SK-N-DZ (cell line): ENCODE measurements around the gene GAL3ST1.

Experiments
- DNase-seq: peaks from one replicate; pipeline ENCODE4 v3.0.0-alpha.2; 2015; ENCODE audit warnings: low spot score

The GAL3ST1 gene

GRCh38 chr22:30535182-30535581, 39.3 kb downstream of the GAL3ST1 start:
- DNase-seq: no peak

DNA sequence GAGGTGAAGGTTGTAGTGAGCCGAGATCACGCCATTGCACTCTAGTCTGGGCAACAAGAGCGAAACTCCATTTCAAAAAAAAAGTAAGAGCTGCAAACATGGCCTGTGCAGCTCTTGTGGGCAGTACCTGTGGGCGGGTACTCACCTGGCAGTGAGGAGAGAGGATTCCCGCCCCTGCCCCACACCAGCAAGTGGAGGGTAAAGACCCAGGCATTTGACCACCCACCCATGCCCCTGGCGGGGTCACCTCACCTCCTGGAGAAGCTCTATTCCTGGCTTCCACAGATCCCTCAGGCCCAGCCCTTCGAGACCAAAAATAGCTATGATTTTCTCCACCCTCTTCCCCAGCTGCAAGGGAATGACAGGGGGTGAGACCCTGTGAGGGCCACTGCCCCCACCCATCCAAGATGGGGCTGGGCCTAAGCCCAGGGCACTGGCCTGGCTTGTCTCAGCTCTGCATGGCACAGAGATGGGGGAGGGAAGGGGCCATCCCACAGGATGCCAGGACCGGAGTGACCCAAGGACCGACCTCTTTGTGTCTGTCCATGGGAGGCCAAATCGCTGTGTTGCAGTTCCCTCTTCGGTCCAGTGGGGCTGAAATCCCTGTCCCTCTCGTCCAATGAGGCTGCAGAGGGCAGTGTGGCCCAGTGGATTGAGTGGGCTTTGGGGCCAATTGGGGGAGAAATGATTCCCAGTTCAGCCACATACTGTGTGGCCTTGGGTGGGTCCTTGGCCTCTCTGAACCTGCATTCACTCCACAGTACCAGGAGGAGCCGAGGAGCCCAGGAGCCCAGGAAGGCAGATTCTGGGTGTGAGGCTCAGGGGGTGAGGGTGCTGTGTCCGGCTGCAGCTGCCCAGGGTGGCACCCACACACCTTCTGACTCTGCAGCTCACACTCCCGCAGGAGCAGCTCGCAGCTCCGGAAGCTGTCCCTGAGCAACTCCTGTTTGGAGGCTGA, 42.5 kb downstream of the GAL3ST1 start:
- DNase-seq: no peak

DNA sequence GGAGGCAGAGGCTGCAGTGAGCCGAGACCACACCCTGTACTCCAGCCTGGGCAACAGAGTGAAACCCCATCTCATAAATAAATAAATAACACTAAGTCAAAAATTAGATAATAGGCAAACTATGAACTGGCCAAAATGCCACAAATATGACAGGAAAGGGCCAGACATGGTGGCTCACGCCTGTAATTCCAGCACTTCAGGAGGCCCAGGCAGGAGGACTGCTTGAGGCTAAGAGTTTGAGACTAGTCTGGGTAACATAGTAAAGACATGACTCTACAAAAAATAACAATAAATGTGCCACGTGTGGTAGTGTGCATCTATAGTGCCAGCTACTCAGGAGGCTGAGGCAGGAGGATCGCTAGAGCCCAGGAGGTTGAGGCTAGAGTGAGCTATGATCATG, 47.8 kb downstream of the GAL3ST1 start:
- no peak for DNase-seq

- no peak for DNase-seq
These were observed 50.6 kb downstream of the GAL3ST1 start for GRCh38 chr22:30523646-30524489.

GRCh38 chr22:30521368-30522156, 52.9 kb downstream of the GAL3ST1 start:
- DNase-seq: no peak

GRCh38 chr22:30519842-30520425, 54.5 kb downstream of the GAL3ST1 start:
- DNase-seq: no peak

- no peak for DNase-seq
These were observed 57.7 kb downstream of the GAL3ST1 start for GRCh38 chr22:30516731-30517130.

DNA sequence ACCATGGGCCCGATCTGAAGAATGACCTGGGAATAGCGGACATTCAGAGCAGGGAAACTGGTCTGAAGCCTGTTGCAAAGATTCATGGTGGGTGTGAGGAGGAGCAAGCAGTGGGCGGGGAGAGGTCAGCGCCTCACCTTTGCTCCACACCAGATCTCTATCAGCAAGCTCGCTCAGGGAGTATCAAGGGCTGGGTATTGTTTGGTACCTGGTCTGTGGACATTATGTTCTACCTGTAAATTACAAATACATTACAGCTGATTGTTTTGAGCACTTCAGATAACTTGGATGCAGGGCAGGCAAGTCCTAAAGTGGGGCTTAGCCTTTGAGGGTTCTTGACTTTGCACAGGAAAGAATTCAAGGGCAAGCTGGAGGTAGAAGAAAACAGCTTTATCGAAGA, 58.2 kb downstream of the GAL3ST1 start:
- DNase-seq: no peak

GRCh38 chr22:30514252-30514651, 60.2 kb downstream of the GAL3ST1 start:
- DNase-seq: no peak

DNA sequence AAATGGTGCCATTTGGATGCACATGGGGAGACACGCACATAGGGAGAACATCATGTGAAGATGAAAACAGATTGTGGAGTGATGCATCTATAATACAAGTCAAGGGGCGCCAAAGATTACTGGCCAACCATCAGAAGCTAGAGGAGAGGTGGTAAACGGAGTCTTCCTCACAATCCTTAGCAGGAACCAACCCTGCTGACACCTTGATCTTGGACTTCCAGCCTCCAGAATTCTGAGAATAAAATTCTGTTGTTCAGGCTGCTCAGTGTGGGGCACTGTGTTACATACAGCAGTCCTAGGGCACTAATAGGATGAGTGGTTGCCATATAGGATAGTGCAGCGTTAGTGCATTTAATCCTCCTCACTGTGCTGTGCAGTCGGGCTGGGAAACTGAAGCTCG, 61.0 kb downstream of the GAL3ST1 start:
- no peak for DNase-seq

DNA sequence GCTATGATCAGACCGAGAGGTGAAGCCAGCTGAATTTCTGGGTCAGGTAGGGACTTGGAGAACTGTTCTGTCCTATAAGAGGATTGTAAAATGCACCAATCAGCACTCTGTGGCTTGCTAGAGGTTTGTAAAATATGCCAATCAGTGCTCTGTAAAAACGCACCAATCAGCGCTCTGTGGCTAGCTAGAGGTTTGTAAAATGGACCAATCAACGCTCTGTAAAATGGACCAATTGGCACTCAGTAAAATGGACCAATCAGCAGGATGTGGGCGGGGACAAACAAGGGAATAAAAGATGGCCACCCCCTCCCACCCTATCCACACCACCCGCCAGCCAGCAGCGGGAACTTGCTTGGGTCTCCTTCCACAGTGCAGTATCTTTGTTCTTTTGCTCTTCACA, 62.6 kb downstream of the GAL3ST1 start:
- DNase-seq: no peak

GRCh38 chr22:30511109-30511508, 63.4 kb downstream of the GAL3ST1 start:
- DNase-seq: no peak

- DNase-seq: no peak
These were observed 66.2 kb downstream of the GAL3ST1 start for GRCh38 chr22:30508216-30508615.

DNA sequence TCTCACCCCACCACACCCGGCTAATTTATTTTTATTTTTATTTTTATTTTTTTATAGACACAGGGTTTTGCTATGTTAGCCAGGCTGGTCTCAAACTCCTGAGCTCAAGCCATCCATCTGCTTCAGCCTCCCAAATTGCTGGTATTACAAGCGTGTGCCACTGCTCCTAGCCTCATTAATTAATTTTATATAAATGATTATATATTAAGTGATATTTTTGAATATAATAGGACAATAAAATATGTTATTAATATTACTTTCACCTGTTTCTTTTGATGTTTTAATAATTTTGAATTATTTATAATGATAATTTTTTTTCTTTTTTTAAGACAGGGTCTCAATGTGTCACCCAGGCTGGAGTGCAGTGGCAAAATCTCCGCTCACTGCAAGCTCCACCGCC, 66.8 kb downstream of the GAL3ST1 start:
- no peak for DNase-seq

DNA sequence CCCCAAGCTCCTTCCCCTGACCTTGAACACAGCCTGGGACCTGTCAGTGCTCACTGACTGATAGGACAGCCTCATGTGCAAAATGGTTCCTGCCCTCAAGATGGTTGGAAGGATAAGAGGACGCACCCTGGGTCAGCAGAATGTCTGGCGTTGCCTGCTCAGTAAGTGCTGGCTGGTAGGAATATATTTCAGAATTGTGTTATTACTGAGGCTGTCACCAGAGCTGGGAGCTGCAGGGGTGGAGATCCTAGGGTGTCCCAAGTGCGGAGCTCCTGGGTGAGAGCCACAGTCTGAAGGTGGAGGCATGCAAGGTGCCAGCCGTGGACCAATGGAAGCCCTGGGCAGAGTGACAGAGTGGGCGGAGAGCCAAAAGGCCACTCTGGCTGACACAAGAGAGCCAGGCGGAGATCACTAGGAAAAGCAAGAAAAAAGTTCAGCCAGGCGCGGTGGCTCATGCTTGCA, 67.9 kb downstream of the GAL3ST1 start:
- no peak for DNase-seq
